NCI-H1694 (cell line): ENCODE measurements around the gene CTF1.
"Not testable (repeated sequence)": the region's sequence is repeated elsewhere in the genome, so short reads cannot be mapped to it uniquely, and the experiment has no call there.

Experiments used
- DNase-seq: peaks from one replicate; lab custom pipeline; 2025; lab: John Stamatoyannopoulos, UW

CTF1 gene

DNA sequence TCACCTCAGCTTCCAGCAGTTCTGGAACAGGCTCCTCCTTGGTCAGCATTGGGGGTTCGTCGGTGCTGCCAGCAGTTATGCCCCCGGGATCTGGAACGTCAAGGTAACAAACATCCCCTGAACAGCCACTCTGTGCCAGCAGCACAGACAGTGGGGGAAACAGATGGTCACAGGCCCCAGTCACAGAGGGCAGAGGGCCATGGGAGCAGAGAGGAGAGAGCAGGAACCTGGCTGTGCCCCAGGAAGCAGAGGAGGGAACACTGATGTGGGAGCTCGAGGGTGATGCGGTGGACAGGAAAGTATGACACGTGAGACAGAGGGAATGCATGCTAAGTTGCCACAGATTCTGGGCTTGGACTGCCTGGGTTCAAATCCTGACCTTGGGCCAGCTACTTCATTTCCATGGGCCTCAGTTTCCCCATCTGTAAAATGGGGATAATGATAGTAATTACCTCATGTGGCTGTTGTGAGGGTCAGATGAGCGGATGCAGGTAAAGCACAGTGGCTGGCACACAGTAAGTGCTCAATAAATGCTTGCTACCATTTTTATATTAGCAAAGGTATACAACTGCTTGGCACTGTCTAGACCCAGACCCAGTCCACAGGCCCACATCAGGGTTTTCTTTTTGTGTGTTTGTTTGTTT, 7.4 kb upstream of the CTF1 start:
- no peak for DNase-seq

GRCh38 chr16:30889721-30890120, 6.7 kb upstream of the CTF1 start:
- DNase-seq: no peak

DNA sequence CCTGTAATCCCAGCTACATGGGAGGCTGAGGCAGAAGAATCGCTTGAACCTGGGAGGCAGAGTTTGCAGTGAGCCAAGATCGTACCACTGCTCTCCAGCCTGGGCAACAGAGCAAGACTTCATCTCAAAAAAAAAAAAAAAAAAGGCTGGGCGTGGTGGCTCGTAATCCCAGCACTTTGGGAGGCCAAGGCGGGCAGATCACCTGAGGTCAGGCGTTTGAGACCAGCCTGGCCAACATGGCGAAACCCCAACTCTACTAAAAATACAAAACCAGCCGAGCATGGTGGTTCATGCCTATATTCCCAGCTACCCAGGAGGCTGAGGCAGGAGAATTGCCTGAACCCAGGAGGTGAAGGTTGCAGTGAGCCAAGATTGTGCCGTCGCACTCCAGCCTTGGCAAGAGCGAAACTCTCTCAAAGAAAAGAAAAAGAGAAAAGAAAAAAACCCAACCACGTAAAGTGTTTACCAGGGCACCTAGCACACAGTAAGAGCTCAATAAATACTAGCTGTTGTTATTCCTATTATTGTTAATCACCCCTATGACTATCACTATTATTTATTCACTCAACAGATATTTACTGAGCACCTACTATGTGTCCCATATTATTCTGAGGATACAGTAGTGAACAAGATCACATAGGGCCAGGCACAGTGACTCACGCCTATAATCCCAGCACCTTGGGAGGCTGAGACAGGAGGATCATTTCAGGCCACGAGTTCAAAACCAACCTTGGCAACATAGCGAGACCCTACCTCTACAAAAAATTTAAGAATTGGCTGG, 5.2 kb upstream of the CTF1 start:
- DNase-seq: not testable (repeated sequence)

DNA sequence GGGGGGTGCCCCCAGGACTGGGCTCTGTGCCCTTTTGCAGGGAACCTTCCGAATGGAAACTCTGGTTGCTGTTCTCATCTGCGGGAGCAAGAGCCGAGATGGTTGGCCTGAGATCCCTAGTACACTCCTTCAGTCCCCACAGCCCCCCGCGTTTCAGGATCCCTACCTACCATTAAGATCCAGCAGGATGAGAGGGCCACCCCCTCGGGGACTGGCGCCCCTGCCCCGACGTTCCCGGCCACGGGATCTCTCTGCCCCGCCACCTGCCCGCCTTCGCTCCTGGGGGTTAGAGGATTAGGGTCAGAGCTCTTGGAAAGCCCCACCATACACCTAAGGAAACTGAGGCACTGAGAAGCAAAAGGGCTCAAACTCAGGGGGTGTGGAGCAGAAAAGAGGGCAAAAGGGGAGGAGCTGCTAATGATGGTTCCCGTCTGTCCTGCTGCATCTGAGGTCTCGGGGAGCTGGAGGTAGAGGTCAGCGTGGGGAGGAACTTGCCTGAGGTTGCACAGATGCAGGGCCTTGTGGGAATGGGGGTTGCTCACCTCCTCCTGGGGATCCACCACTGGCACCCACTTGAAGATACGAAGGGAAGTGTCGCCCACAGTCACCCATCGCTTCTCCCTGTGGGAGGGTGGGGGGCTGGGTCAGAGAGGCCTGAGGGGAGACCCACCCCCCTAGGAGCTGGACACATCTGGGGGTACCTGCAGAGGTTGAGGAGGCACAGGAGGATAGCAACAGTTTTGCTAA, 3.6 kb upstream of the CTF1 start:
- no peak for DNase-seq

- no peak for DNase-seq
Measured at GRCh38 chr16:30893417-30893743, 3.0 kb upstream of the CTF1 start.

DNA sequence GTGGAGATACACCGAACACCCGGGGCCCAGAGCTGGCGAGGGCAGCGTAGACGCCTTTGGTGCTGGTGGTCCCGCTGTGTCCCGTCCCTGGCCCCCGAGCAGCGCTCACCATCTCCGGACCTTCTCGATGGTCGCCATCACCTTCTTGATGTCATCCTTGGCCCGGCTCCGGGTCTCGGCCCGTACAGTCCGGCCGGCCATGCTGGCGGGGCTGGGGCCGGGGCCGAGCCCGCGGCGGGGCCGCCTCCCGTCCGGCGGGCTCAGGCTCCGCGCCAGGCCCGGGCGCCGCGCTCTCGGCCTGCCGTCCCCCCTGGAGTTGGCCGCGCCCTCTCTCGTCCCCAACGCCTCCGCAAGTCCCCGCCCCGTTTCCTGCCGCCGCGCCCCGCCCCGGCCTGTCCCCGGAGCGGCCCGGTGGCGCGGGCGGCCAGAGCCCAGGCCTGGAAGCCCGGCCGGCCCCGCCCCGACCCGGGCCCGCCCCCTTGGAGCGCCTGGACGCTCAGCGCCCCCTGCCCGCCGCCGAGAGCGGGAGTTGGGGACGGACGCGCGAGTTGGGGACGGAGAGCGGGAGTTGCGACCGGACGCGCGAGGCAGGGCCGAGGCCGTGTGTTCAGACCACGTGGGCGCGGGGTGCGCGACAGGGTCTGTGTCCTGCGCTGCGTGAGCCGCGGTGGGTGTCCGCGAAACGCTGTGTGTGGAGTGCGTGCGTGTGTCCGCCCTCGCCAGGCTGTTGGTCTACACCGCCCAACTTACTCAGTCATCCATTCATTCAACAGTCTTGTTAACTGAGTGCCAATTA, 2.5 kb upstream of the CTF1 start, which contains the start of gene BCL7C:
Gene BCL7C, minus strand, starts transcription at position 334 of the 796 bp plus-strand sequence. Its CDS starts 133 bp downstream, at position 201.
- DNase-seq: peak; percentile 15

- DNase-seq: no peak
Measured at GRCh38 chr16:30894540-30895368, 1.7 kb upstream of the CTF1 start.

DNA sequence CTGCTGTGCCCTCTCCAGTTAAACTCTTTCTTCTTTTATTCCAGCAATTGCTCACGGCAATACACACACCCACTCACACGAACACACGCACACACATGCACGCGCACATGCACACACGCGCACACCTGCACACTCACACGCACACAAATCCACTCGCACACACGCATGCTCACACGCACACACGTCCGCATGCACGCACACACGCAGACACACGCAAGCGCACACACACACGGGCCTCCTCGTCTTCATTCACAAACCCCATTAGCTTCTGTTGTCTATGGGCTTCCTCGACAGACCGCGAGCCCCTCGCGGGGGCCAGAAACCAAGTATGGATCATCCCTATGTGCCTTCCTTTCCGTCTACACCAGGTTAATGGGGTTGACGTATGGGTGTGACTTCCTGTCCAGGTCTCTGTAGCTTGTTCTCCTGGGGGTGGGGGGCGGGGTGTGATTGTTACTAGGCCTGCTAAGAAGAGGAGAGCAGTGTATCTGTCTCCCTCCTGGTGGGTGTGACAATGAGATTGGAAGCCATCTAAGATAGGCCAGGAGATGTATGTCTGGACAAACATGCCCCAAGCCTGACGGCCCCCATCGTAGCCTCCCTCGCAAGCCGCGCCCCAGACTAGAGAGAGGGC, 670 bp upstream of the CTF1 start:
- no peak for DNase-seq

GRCh38 chr16:30896889-30897733, 697 bp downstream of the CTF1 start:
- no peak for DNase-seq

DNA sequence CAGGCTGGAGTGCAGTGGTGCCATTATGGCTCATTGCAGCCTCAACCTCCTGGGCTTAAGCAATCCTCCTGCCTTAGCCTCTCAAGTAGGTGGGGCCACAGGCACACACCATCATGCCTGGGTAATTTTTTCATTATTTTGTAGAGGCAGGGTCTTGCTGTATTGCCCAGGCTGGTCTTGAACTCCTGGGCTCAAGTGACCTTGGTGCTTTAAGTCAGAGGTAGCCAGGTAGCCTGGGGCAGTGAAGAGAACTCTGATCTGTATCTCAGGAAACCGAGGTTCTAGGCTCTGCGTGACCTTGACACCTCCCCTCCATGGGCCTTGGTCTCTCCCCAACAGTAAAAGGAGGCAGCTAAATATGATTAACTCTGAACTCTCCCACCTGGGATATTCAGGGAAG, 3.4 kb downstream of the CTF1 start:
- DNase-seq: no peak

DNA sequence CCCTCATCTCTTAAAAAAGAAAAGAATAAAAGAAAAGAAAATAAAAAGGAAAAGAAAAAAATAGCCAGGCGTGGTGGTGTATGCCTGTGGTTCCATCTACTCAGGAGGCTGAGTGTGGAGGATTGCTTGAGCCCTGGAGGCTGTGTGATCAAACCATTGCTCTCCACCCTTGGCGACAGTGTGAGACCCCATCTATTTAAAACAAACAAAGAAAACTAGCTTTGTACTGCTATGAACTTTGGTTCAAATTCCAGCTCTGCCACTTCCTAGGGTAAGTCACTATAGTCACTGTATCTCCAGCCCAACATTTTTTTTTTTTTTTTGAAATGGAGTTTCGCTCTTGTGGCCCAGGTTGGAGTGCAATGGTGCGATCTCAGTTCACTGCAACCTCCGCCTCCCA, 4.2 kb downstream of the CTF1 start:
- no peak for DNase-seq

DNA sequence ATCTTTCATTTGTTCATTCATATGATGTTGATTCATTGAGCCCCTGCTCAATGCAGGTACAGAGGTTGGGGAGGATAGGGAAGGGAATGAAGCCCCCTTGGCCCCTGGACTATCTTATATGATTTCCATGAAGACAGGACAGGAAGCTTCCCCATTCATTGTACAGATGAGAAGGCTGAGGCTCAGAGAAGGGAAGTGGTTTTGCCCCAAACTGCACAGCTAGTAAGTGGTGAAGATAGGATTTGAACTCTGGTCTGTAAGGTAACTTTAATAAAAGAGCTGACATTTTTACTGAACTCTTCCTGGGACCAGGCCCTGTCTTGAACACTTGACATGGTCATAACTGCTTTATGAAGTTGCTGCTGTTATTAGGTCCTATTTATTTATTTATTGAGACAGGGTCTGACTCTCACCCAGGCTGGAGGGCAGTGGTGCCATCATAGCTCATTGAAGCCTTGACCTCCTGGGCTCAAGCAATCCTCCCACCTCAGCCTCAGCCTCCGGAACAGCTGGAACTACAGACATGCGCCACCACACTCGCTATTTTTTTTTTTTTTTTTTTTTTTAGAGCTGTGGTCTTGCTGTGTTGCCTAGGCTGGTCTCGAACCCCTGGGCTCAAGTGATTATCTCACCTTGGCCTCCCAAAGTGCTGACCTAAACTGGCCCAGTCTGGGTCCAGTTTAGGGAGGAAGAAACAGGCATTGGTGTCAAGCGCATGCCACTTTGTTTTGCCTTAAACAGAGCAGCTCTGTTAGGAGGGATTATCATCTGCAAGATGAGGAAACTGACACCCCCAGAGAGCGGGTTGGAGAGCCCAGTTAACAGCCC, 5.0 kb downstream of the CTF1 start:
- DNase-seq: no peak

DNA sequence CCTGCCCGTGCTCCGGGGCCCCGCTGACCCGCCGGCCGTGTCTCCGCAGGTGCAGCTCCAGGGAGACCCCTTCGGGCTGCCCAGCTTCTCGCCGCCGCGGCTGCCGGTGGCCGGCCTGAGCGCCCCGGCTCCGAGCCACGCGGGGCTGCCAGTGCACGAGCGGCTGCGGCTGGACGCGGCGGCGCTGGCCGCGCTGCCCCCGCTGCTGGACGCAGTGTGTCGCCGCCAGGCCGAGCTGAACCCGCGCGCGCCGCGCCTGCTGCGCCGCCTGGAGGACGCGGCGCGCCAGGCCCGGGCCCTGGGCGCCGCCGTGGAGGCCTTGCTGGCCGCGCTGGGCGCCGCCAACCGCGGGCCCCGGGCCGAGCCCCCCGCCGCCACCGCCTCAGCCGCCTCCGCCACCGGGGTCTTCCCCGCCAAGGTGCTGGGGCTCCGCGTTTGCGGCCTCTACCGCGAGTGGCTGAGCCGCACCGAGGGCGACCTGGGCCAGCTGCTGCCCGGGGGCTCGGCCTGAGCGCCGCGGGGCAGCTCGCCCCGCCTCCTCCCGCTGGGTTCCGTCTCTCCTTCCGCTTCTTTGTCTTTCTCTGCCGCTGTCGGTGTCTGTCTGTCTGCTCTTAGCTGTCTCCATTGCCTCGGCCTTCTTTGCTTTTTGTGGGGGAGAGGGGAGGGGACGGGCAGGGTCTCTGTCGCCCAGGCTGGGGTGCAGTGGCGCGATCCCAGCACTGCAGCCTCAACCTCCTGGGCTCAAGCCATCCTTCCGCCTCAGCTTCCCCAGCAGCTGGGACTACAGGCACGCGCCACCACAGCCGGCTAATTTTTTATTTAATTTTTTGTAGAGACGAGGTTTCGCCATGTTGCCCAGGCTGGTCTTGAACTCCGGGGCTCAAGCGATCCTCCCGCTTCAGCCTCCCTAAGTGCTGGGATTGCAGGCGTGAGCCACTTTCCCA, 5.9 kb downstream of the CTF1 start:
- DNase-seq: no peak

DNA sequence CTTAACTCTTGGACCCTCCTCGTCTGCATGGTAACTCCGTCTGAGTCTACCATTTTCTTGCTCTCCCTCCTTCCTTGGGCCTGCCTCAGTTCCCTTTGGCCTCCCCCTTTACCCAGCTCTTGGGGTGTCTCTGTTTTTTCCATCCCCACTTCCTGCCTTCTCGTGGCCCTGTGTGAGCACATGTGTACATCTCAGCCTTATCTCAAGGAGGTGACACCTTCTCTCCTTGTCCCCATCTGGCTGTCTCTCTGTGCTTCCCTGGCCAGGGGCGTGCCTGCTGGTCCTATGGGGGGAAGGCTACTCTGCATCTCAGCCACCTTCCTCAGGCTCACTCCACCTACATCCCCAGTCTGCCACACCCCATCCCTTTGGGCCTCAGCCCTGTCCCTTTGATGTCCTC, 6.6 kb downstream of the CTF1 start:
- DNase-seq: no peak

DNA sequence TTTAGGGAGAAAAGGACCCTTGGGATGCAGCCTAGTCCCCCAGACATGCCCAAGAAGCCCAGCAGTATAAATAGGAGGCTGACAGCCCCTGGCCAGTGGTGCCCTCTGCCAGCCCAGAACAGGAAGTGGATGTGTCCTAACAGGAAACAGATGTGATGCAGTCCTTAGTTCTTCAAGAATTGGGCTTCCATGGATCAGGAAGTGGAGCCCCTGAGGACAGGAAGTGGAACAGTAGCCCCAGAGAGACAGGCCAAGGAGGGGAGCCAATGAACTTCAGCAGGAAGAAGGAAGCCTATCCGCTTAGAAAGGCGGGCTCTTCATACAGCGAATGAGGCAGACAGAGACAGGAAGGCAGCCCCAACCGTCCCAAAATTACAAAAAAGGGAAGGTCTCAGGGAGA, 7.2 kb downstream of the CTF1 start:
- no peak for DNase-seq

GRCh38 chr16:30904114-30904780, 7.8 kb downstream of the CTF1 start:
- DNase-seq: no peak

GRCh38 chr16:30907064-30907463, 10.7 kb downstream of the CTF1 start:
- DNase-seq: no peak
